Esophagus muscularis mucosa (tissue), 4 donors: ENCODE data around the gene ESRRG. TPM values are rescaled to one million over a fixed set of nuclear protein-coding genes. Genes with fewer than 3 reads are reported as not detected.
A peak's percentile ranks its signal among the peaks of the same experiment; 100 is the strongest.

Experiments
- DNase-seq: peaks from one replicate; pipeline ENCODE4 v3.0.0-alpha.2; 2017; ENCODE audit errors: extremely low spot score
- H3K27ac ChIP-seq, 4 donors: fragments of 200-600 bp; sonication (generic); replicated peaks in 1 of 4; 1 replicate in 3 of 4; 2 replicates in 1 of 4; pipeline ENCODE4 v1.5.1; 2016 to 2019; ENCODE audit warnings: mild to moderate bottlenecking in 1 of 4
- H3K27me3 ChIP-seq, 4 donors: fragments of 200-600 bp; sonication (generic); one replicate each; pipeline versions ENCODE4 v1.5.1 to v1.6.0; 2016 to 2019
- H3K36me3 ChIP-seq, 4 donors: fragments of 200-600 bp; sonication (generic); one replicate each; pipeline ENCODE4 v1.5.1; 2016 to 2019
- H3K4me1 ChIP-seq, 4 donors: fragments of 200-600 bp; sonication (generic); one replicate each; pipeline ENCODE4 v1.5.1; 2016 to 2019
- H3K4me3 ChIP-seq, 4 donors: fragments of 200-600 bp; sonication (generic); 1 replicate in 2 of 4; 2 replicates in 2 of 4; pipeline ENCODE4 v1.5.1; 2016 to 2019; ENCODE audit warnings: mild to moderate bottlenecking in 4 of 4, moderate library complexity in 1 of 4
- H3K9me3 ChIP-seq, 4 donors: fragments of 200-600 bp; sonication (generic); 1 replicate in 3 of 4; 2 replicates in 1 of 4; pipeline ENCODE4 v1.5.1; 2016 to 2019
- EP300 ChIP-seq: sonication (generic); formaldehyde crosslinking; IDR thresholded peaks from one replicate; pipeline ENCODE4 v1.6.1; 2017; ENCODE audit warnings: antibody characterized with exemption
- POLR2A ChIP-seq: fragments of 450-650 bp; IDR thresholded peaks from one replicate; pipeline ENCODE4 v1.6.1; 2017; ENCODE audit warnings: antibody characterized with exemption, moderate library complexity, mild to moderate bottlenecking, low read depth
- POLR2AphosphoS5 ChIP-seq, 2 donors: sonication (generic); formaldehyde crosslinking; IDR thresholded peaks; one replicate each; pipeline ENCODE4 v1.6.1; 2017; ENCODE audit warnings: antibody characterized with exemption in 2 of 2
- WGBS: methylation state at CpG from one replicate; pipeline ENCODE4 v1.1.5; 2018; 5-methylcytosine and 5-hydroxymethylcytosine counted together
- intact Hi-C: fragments of 100-400 bp; cut with DNase I; formaldehyde crosslinking; loops from one replicate; pipeline ENCODE4 v1.15.1; 2023
- total RNA-seq, 4 donors: library from RNA; depleted of rRNA; stranded (reverse); fragments of >200 nt; gene quantifications; one replicate each; pipeline versions ENCODE4 v1.1.0 to v1.2.1, GENCODE V29; 2016
- TF ChIP-seq, protein P1 (sequence below), 3 experiments: fragments of 200-600 bp in 2 of 3; fragments of 450-650 bp in 1 of 3; sonication (generic) in 2 of 3; IDR thresholded peaks; one replicate each; pipeline ENCODE4 v1.5.1; 2017 to 2019; ENCODE audit warnings: antibody characterized with exemption in 3 of 3, mild to moderate bottlenecking in 2 of 3, moderate library complexity in 1 of 3

Gene ESRRG
- total RNA-seq = 1 to 10 TPM; 3.4 to 7.8 (median 5.7) TPM

DNA sequence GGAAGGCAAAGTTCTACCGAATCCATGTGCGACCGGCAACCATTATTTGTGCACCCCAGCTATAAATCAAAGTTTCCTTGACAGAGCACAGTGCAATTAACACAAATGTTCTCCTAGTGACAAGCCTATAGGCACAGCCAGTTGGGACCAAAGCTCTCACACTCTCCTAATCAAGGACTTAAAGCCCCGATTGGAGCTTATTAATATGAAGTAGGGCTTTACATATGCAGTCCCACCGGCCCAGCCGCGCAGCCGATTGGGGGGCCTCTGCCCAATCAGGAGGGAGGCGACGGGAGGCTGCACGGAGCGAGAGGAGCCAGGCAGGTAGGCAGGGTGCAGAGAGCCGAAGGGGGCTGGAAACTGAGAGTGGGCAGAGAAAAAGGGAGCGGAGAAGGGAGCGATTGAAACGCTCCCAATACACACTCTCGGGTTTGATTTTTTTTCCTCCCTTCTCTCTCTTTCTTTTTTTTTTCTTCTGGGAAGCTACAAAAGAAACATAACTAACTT is at the start of gene ESRRG:
Gene ESRRG (minus strand): TSS at position 156 of the 507 bp plus-strand sequence. CDS start 130 bp downstream, at position 26.
- H3K9me3 ChIP-seq = no peaks in the 10 kb centered on the region
- no peak for TF ChIP-seq POLR2A
- TF ChIP-seq, protein P1, sequence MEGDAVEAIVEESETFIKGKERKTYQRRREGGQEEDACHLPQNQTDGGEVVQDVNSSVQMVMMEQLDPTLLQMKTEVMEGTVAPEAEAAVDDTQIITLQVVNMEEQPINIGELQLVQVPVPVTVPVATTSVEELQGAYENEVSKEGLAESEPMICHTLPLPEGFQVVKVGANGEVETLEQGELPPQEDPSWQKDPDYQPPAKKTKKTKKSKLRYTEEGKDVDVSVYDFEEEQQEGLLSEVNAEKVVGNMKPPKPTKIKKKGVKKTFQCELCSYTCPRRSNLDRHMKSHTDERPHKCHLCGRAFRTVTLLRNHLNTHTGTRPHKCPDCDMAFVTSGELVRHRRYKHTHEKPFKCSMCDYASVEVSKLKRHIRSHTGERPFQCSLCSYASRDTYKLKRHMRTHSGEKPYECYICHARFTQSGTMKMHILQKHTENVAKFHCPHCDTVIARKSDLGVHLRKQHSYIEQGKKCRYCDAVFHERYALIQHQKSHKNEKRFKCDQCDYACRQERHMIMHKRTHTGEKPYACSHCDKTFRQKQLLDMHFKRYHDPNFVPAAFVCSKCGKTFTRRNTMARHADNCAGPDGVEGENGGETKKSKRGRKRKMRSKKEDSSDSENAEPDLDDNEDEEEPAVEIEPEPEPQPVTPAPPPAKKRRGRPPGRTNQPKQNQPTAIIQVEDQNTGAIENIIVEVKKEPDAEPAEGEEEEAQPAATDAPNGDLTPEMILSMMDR (IDR thresholded peaks at IDR 0.05) = no peak
- TF ChIP-seq POLR2AphosphoS5 (IDR thresholded peaks at IDR 0.05) = peak in 1 of 2 donors; percentile 52
- TF ChIP-seq EP300 = no peak
- H3K4me1 ChIP-seq = peaks cover 5 to 22% (median 10%) of the 10 kb centered on the region in 4 donors
- no peaks in the 10 kb centered on the region for H3K36me3 ChIP-seq
- no peaks in the 10 kb centered on the region for H3K27me3 ChIP-seq
- WGBS = under 1% methylated on average over 15 of the region's 17 CpGs
- DNase-seq = no peak
- H3K27ac ChIP-seq = peak within 1 kb of the TSS; percentile 46 to 66 (median 50)
- H3K4me3 ChIP-seq = peak within 1 kb of the TSS; percentile 54 to 65 (median 58)
- intact Hi-C loops = loop anchor here (10.0 kb wide), 1 partner anchor 119 kb away; no protein-coding TSS in a partner anchor

DNA sequence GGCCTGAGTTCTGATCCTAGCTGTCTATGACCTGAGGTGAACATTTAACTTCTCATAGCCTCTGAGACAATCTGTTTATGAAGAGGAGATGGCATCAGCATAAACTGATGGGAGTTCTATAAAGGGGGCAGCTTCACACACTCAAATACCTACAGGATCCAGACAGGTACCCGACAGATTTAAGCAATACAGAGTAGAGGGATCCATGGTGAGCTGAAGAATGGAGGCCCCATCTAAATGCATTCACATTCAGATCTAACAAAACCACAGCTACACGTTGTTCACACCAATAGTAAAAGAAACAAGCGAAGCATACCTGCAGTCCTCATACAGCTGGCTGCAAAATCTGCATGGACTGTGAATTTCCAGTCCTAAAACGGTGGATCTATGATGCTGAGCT is 48.7 kb upstream of the ESRRG start:
- intact Hi-C loops = no loop called here
- Histone ChIP-seq H3K4me1 (peaks cover 0 to 9% (median 7%) of the 10 kb centered on the region in 4 donors), H3K9me3 (no peaks in the 10 kb centered on the region), H3K27me3 (no peaks in the 10 kb centered on the region), H3K27ac (no peak overlapping the region), H3K4me3 (no peak overlapping the region), H3K36me3 (no peaks in the 10 kb centered on the region)
- no peak for DNase-seq
- TF ChIP-seq POLR2A (no peak), EP300 (no peak), POLR2AphosphoS5 (IDR thresholded peaks at IDR 0.05) (no peak)
- TF ChIP-seq, protein P1 (IDR thresholded peaks at IDR 0.05) = no peak
- 58% methylated on average over 4 of the region's 4 CpGs for WGBS

DNA sequence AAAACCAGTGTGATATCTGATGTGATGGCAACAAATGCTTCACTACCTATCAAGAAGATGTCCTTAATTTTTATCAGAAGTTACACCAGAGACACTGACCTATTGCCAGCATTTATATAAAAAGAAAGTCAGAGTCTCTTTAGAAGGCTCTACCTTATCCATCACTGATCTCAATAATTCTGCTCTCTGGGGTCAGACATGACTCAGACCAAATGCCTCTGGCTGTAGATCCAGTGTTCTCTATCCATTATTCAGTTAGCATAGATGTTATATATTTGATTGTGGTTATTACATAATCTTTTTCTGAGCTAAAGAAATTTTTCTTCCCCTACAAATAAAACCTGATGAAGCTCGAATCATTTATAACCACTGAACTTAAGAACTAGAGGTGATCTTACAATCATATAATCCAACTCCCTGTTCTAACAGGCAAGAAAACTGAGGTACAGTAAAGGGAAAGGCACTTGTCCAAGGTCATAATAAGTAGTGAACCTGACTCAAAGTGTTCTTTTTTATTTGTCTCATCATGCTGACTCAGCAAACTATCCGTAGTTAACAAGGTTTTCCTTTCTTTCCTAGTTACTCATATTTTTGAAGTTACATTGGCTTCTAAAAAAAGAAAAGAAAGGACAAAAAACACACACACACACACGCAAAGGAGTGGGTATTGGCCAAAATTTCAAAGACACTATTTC is 43.6 kb upstream of the ESRRG start:
- no peak for DNase-seq
- H3K36me3 ChIP-seq = no peaks in the 10 kb centered on the region
- intact Hi-C loops = no loop called here
- peaks cover 4 to 31% (median 27%) of the 10 kb centered on the region in 4 donors for H3K4me1 ChIP-seq
- no peaks in the 10 kb centered on the region for H3K9me3 ChIP-seq
- WGBS = 58% methylated on average over 3 of the region's 3 CpGs
- peak overlapping the region; percentile 79 to 87 (median 86) for H3K27ac ChIP-seq
- no peak for TF ChIP-seq POLR2A
- TF ChIP-seq EP300 = no peak
- TF ChIP-seq POLR2AphosphoS5 (IDR thresholded peaks at IDR 0.05) = no peak
- TF ChIP-seq, protein P1 (IDR thresholded peaks at IDR 0.05) = no peak
- H3K27me3 ChIP-seq = no peaks in the 10 kb centered on the region
- H3K4me3 ChIP-seq = no peak overlapping the region

DNA sequence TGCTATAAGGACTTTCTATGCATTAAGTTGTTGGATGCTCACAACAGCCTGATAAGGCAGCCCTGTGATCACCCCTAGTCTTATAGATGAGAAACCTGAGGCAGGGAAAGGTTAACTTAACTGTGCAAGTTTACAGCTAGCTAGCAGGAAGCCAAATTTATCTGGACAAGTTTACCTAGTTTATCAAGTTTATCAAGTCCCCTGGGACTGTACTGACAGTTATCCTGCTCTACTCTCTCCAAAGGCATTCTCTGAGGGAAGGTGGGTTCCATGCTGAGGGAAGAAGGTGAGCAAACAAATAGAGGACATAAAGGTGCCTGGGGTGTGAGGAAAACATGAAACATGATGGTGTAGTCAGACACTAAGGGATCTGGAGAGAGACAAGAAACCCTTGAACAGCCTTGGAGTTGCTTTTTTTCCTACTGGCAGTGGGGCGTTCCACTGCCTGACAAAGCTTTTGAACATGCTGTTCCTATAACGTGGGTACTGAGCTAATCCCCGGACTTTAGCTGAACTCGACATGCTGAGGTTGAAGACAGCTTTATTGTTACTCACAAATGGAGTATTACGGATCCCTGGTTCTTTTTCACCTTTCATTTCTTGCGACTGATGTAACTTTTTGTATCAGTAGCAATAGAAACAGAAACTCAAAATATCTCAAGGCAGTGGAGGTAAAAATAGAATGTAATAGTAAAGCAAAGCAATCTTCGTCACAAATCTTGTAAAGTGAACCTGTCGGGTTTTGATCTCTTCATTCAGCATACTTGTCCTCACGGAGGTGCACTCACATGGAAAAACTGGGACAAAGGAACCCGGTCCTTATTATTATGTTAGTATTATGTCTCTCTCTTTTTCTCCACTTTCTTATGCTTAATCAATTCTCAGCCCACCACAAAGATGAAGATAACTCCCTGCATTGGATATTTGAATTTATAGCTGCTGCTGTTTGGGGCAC is 42.4 kb upstream of the ESRRG start:
- no peak for DNase-seq
- Histone ChIP-seq H3K27ac (peak overlapping the region; percentile 79 to 87 (median 86)), H3K9me3 (no peaks in the 10 kb centered on the region), H3K4me3 (peak overlapping the region; percentile 31 to 42 (median 37)), H3K36me3 (no peaks in the 10 kb centered on the region), H3K4me1 (peaks cover 4 to 31% (median 27%) of the 10 kb centered on the region in 4 donors), H3K27me3 (no peaks in the 10 kb centered on the region)
- TF ChIP-seq, protein P1 (IDR thresholded peaks at IDR 0.05) = no peak
- TF ChIP-seq POLR2A (no peak), POLR2AphosphoS5 (IDR thresholded peaks at IDR 0.05) (peak; percentile 82 to 90), EP300 (peak; percentile 91)
- intact Hi-C loops = no loop called here
- 48% methylated on average over 10 of the region's 10 CpGs for WGBS
